ENCODE results near the gene IGFL1. TPM values are rescaled to one million over a fixed set of nuclear protein-coding genes. Genes with fewer than 3 reads are reported as not detected.

The IGFL1 gene
- total RNA-seq, 1 donor from 2014 or later, result not detected

- H3K79me2 ChIP-seq (ENCODE audit: insufficient read depth, low read length), result no peaks in the 10 kb centered on the region
- TF ChIP-seq EZH2 (IDR thresholded peaks at IDR 0.05; ENCODE audit: insufficient read depth, low read length), result no peak
- TF ChIP-seq, protein P1, sequence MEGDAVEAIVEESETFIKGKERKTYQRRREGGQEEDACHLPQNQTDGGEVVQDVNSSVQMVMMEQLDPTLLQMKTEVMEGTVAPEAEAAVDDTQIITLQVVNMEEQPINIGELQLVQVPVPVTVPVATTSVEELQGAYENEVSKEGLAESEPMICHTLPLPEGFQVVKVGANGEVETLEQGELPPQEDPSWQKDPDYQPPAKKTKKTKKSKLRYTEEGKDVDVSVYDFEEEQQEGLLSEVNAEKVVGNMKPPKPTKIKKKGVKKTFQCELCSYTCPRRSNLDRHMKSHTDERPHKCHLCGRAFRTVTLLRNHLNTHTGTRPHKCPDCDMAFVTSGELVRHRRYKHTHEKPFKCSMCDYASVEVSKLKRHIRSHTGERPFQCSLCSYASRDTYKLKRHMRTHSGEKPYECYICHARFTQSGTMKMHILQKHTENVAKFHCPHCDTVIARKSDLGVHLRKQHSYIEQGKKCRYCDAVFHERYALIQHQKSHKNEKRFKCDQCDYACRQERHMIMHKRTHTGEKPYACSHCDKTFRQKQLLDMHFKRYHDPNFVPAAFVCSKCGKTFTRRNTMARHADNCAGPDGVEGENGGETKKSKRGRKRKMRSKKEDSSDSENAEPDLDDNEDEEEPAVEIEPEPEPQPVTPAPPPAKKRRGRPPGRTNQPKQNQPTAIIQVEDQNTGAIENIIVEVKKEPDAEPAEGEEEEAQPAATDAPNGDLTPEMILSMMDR (IDR thresholded peaks at IDR 0.05; ENCODE audit: insufficient read depth, low read depth, low read length), result no peak
Observed at GRCh38 chr19:46250076-46250735, 20.7 kb downstream of the IGFL1 start.

DNA sequence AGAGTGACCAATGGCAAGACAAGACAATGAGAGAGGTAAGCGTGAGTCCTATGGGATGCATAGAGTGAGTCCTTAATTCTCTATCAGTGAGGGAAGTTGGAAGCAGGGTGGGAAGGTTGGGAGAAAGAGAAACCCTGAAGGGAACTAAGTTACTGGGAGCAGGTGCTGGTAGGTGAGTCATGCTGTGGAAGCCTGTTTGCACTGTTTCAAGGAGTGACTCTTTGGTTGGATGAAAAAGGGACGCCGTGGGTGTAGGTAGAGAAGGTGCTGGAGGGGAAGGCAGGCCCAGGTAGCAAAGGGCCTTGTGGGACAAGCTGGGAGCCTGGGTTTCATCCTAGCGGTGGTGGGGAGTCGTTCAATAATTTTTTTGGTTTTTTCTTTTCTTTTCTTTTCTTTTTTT is 21.9 kb downstream of the IGFL1 start:
- no peaks in the 10 kb centered on the region for H3K9me3 Mint-ChIP-seq (ENCODE audit: unreplicated experiment)
- no peaks in the 10 kb centered on the region for H3K36me3 Mint-ChIP-seq (ENCODE audit: low read depth, unreplicated experiment)
- DNase-seq (ENCODE audit: low read depth), result no peak
- Histone ChIP-seq H3K4me1 (ENCODE audit: insufficient read depth, low read length) (no peaks in the 10 kb centered on the region), H3K27me3 (ENCODE audit: insufficient read depth, low read length) (peaks cover 64% of the 10 kb centered on the region), H3K4me2 (ENCODE audit: low read length) (no peak overlapping the region), H3K79me2 (ENCODE audit: insufficient read depth, low read length) (no peaks in the 10 kb centered on the region), H3K27ac (ENCODE audit: low read depth, low read length) (no peak overlapping the region), H4K20me1 (ENCODE audit: insufficient read depth, low read length) (no peaks in the 10 kb centered on the region), H3K9me3 (ENCODE audit: insufficient read depth, low read depth, low read length) (peaks cover 2% of the 10 kb centered on the region), H3K36me3 (ENCODE audit: insufficient read depth, low read length) (no peaks in the 10 kb centered on the region), H3K9ac (ENCODE audit: low read length) (no peak overlapping the region), H2AFZ (ENCODE audit: low read depth, low read length) (no peak overlapping the region), H3K4me3 (ENCODE audit: insufficient read depth, low read depth, low read length) (no peak overlapping the region)
- no peak for TF ChIP-seq EZH2 (IDR thresholded peaks at IDR 0.05; ENCODE audit: insufficient read depth, low read length)
- TF ChIP-seq, protein P1 (IDR thresholded peaks at IDR 0.05; ENCODE audit: insufficient read depth, low read depth, low read length), result no peak
- H3K4me3 Mint-ChIP-seq (ENCODE audit: unreplicated experiment), result no peak overlapping the region
- H3K4me1 Mint-ChIP-seq (ENCODE audit: low read depth, unreplicated experiment), result peaks cover 4% of the 10 kb centered on the region
- no peak overlapping the region for H3K27ac Mint-ChIP-seq (ENCODE audit: unreplicated experiment)
- peaks cover 41% of the 10 kb centered on the region for H3K27me3 Mint-ChIP-seq (ENCODE audit: low read depth, unreplicated experiment)
- no peak for FAIRE-seq

More at GRCh38 chr19:46250076-46250735, 20.7 kb downstream of the IGFL1 start:
- Histone ChIP-seq H3K4me1 (ENCODE audit: insufficient read depth, low read length) (no peaks in the 10 kb centered on the region), H4K20me1 (ENCODE audit: insufficient read depth, low read length) (no peaks in the 10 kb centered on the region), H3K4me2 (ENCODE audit: low read length) (no peak overlapping the region), H3K27me3 (ENCODE audit: insufficient read depth, low read length) (peaks cover 67% of the 10 kb centered on the region), H3K4me3 (ENCODE audit: insufficient read depth, low read depth, low read length) (no peak overlapping the region), H3K9me3 (ENCODE audit: insufficient read depth, low read depth, low read length) (no peaks in the 10 kb centered on the region), H3K9ac (ENCODE audit: low read length) (no peak overlapping the region), H3K27ac (ENCODE audit: low read depth, low read length) (no peak overlapping the region), H3K36me3 (ENCODE audit: insufficient read depth, low read length) (no peaks in the 10 kb centered on the region), H2AFZ (ENCODE audit: low read depth, low read length) (no peak overlapping the region)
- DNase-seq (ENCODE audit: low read depth) (no peak), FAIRE-seq (no peak)
- no peak overlapping the region for H3K4me3 Mint-ChIP-seq (ENCODE audit: unreplicated experiment)
- no peaks in the 10 kb centered on the region for H3K36me3 Mint-ChIP-seq (ENCODE audit: low read depth, unreplicated experiment)
- H3K27ac Mint-ChIP-seq (ENCODE audit: unreplicated experiment), result no peak overlapping the region
- H3K9me3 Mint-ChIP-seq (ENCODE audit: unreplicated experiment), result no peaks in the 10 kb centered on the region
- H3K4me1 Mint-ChIP-seq (ENCODE audit: low read depth, unreplicated experiment), result peaks cover 4% of the 10 kb centered on the region
- peaks cover 46% of the 10 kb centered on the region for H3K27me3 Mint-ChIP-seq (ENCODE audit: low read depth, unreplicated experiment)

GRCh38 chr19:46254776-46255175 is 25.2 kb downstream of the IGFL1 start:
- Mint-ChIP-seq H3K9me3 (ENCODE audit: unreplicated experiment) (no peaks in the 10 kb centered on the region), H3K27ac (ENCODE audit: unreplicated experiment) (no peak overlapping the region), H3K4me3 (ENCODE audit: unreplicated experiment) (no peak overlapping the region), H3K27me3 (ENCODE audit: low read depth, unreplicated experiment) (peaks cover 24% of the 10 kb centered on the region), H3K4me1 (ENCODE audit: low read depth, unreplicated experiment) (peaks cover 12% of the 10 kb centered on the region), H3K36me3 (ENCODE audit: low read depth, unreplicated experiment) (no peaks in the 10 kb centered on the region)
- Histone ChIP-seq H4K20me1 (ENCODE audit: insufficient read depth, low read length) (no peaks in the 10 kb centered on the region), H3K79me2 (ENCODE audit: insufficient read depth, low read length) (no peaks in the 10 kb centered on the region), H3K9me3 (ENCODE audit: insufficient read depth, low read depth, low read length) (peaks cover 2% of the 10 kb centered on the region), H3K4me3 (ENCODE audit: insufficient read depth, low read depth, low read length) (no peak overlapping the region), H3K4me2 (ENCODE audit: low read length) (no peak overlapping the region), H2AFZ (ENCODE audit: low read depth, low read length) (no peak overlapping the region), H3K27me3 (ENCODE audit: insufficient read depth, low read length) (peaks cover 54% of the 10 kb centered on the region), H3K27ac (ENCODE audit: low read depth, low read length) (no peak overlapping the region), H3K36me3 (ENCODE audit: insufficient read depth, low read length) (no peaks in the 10 kb centered on the region), H3K4me1 (ENCODE audit: insufficient read depth, low read length) (no peaks in the 10 kb centered on the region), H3K9ac (ENCODE audit: low read length) (no peak overlapping the region)
- TF ChIP-seq EZH2 (IDR thresholded peaks at IDR 0.05; ENCODE audit: insufficient read depth, low read length), result no peak
- TF ChIP-seq, protein P1 (IDR thresholded peaks at IDR 0.05; ENCODE audit: insufficient read depth, low read depth, low read length), result no peak
- DNase-seq (ENCODE audit: low read depth) (no peak), FAIRE-seq (no peak)

Measured in astrocyte (in vitro differentiated cells and primary cell).